ENCODE results near the gene COPZ2.
"Not testable (repeated sequence)": the region's sequence is repeated elsewhere in the genome, so short reads cannot be mapped to it uniquely, and the experiment has no call there.

Gene COPZ2

GRCh38 chr17:48027322-48027981 is 10.1 kb downstream of the COPZ2 start:
- DNase-seq, result no peak

GRCh38 chr17:48026502-48027321 is 10.9 kb downstream of the COPZ2 start:
- peak; percentile 95 for DNase-seq

DNA sequence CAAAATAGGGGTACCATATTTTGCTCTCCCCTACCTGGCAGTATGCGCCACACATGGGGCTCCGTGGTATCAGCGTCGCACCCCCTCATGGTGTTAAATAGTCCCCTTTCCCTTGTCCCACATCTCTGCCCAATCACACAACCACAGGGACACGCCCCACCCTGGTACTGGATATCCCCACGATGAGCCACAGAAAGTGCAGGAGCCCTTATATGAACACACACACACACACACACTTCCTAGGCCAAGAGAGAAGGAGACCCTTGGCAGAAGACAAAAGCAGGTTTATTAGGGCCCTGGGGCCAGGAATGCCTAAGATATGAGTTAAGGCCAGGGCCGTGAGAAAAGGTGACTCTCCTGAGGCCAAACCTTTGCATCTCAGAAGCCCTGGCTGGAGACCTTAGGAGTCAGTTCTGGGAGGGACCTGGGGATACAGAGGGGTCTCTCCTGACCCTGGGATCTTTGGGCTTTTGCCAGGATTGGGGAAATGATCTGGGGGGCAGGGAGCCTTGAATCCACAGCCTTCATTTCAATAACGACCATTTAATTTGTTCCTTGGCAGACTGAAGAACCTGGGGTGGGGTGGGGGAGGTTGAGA is 11.6 kb downstream of the COPZ2 start:
- DNase-seq, result no peak

DNA sequence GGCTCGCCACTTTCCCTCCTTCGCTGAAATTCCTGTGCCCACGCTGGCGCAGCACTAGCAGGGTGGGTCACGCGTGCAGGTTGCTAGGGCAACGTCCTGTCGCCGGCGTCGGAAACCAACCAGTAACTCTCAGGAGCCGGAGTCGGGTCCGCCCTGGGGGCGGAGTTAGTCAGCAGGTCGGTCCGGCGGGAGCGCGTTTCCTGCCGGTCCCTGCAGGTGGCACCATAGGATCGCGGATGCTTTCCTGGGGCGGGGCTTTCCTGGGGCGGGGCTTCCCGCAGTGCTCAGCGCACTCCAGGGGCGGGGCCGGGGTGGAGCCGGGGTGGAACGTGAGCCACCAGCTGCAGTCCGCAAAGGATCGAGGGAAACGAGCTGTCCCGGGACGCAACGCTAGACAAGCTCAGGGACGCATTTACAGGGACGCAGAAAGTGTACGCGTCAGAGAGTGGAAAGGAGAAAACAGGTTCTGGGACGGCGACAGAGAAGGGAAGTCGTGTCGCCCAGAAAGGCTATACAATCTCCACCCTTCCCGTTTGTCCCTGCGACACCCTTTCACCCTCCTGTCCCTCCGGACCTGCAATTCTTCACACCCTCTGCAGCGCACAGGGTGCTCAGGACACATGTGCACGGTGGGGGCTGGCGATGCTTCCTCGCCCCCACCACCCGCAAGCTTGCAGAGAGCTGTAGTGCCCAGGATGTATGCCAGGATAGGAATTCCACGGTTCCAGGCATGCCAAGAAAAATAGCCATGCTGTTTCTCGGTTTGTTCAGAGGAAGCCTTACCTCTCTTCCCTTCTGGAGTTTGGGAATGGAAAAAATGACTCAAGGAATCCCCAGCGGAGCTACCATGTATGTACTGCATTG is 12.3 kb downstream of the COPZ2 start:
- DNase-seq, result peak; percentile 98

DNA sequence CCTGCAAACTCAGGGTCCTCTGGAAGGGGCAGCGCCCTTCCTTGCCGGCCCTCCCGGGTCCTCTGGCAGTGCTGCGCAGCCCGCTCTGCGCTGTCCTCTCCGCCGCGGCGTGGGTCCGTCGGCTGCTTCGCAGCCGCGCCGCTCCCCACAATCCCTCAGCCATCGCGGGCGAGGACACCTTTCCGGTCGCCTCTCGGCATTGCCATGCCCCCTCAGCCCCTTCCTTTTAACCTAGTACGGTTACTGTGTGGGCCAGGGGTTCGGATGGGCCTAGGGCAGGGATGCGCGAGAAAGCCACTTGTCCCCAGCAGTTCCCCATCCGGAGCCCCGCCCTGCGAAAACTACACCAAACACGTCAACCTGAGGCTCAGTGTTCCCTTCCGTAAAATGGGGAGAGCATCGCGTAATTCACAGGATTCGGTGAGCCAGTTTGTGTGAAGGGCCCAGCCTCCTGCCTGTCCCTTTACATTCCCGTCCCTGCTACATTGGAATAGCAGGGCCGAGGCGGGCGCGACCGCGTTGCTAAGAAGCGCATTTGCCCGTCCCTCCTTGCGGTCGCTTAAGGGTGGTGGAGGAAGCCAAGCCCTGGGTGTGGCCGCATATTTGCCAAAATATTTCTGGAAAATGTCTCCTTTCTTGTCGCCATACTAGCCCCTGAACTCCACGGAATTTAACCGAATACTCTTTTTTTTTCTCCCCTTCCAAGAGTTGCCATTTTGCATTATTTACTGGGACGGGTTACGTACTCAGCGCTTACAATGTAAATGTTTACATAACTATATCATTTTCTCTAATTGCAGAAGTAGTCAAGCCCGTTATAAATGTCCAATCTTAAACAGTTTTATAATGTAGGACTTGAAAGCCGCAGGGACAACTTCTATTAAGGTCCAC is 13.2 kb downstream of the COPZ2 start:
- DNase-seq, result peak; percentile 95

DNA sequence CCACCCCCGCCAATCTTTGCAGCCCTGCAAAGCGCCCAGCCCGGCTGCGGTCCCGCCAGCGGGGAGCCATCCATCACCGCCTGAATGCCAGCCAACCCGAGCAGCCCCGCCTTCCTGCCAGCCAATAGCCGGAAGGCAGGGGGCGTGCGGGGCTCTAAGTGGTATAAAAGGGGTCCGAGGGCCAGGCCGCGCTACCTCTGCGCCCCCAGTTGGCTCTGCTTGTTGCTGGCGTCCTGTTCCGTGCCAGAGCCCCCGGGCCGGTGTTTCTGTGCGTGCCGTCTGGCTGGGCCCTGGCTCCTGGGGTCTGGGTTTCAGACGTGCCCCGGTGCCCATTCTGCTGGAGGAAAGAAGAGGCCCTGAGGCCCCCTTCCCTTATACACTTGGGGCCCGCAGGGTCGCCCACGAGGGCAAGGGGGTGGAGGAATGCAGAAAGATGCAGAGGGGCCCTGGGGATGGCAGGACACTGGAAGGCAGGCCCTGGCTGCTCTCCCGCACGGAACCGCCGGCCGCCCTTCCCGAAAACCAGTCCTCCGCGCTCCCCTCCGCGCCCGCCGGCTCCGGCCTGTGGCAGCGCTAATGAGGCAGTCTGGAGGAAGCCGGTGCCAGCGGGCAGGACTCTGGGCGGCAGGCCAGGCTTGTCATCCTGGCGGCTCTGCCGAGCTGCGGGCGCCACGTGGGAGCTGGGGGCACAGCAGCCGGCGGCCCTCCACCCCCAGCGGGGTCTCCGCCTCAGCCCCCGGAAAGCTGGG is 14.0 kb downstream of the COPZ2 start:
- peak; percentile 94 for DNase-seq

- no peak for DNase-seq
Observed at GRCh38 chr17:48022901-48023300, 14.7 kb downstream of the COPZ2 start.

GRCh38 chr17:48021934-48022333 is 15.7 kb downstream of the COPZ2 start:
- DNase-seq, result no peak

GRCh38 chr17:48017817-48018158 is 19.8 kb downstream of the COPZ2 start:
- not testable (repeated sequence) for DNase-seq

DNA sequence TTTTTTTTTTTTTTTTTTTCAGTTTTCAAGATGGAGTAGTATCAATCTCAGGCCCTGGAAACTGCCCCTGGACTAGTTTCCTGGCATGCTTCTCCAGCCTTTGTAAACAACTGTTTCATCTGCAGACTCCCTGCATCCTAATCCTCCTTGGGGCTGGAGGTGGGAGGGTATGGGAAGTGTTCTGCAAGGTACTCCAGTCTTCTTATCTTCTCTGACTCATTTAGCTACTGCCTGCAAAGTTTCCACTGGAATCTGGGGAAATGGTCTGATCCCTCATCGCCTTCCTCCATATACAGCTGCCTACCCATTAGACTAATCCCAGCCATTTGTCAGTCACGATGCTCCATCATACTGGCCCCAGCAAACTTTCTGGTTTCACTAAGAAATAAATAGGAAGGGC is 21.5 kb downstream of the COPZ2 start:
- DNase-seq, result no peak

DNA sequence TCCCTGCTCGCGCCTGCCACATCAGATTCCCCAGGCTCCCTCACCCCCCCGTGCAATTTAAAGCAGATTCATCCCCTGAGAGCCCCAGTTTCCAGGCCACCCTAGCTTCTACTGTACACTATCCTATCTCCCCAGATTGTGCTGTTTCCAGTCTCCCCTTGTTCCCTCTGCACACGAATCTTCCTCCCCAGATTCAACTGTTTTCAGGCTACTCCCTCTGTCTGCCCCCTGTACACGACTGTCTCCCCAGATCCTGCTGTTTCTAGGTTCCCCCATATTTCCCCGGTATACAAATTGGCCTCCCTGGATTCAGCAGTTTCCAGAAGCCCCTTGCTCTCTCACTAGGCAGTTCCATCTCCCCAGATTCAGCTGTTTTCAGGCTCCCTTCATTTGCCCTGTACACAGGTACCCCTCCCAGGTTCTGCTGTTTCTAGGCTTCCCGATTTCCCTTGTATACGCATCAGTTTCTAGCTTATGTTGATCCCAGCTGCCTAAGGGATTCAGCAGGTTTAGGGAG is 22.9 kb downstream of the COPZ2 start:
- DNase-seq, result no peak

GRCh38 chr17:48013876-48014594 is 23.6 kb downstream of the COPZ2 start:
- no peak for DNase-seq

DNA sequence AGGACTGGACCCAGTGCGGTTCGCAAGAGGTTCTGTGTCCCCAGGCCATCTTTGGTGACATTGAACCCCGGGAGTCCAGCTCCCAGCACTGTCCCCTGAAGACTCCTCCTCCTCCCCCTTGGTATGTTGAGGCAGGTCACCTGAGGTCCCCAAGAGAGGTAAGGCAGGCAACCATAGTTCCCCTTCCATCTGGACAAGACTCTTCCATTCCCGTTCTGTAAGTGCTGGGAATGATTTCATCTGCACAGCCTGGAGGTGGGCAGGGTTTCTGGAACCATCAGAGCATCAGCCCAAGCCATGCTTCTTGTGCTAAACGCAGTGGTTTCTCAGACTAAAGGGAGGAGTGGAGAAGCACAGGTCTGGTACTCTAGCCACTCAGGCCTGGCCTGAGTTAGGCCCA is 24.9 kb downstream of the COPZ2 start:
- DNase-seq, result no peak

DNA sequence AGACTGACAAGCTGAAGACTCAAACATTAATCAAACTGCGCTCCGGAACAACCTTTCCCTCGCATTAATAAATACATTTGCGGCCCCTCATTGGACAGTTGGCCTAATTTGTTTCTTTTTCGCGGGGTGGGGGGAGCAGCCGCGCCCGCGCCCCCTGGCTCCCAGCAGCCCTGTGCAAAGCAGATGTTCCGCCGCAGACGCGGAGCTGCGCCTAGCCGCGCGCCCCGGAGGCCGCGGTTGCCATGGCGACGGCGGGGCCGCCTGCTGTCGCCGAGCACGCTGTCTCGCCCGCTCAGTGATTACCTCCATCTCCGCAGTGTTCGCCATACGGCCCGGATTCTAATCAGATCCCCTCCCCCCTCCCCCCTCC is 25.5 kb downstream of the COPZ2 start:
- peak; percentile 72 for DNase-seq

DNA sequence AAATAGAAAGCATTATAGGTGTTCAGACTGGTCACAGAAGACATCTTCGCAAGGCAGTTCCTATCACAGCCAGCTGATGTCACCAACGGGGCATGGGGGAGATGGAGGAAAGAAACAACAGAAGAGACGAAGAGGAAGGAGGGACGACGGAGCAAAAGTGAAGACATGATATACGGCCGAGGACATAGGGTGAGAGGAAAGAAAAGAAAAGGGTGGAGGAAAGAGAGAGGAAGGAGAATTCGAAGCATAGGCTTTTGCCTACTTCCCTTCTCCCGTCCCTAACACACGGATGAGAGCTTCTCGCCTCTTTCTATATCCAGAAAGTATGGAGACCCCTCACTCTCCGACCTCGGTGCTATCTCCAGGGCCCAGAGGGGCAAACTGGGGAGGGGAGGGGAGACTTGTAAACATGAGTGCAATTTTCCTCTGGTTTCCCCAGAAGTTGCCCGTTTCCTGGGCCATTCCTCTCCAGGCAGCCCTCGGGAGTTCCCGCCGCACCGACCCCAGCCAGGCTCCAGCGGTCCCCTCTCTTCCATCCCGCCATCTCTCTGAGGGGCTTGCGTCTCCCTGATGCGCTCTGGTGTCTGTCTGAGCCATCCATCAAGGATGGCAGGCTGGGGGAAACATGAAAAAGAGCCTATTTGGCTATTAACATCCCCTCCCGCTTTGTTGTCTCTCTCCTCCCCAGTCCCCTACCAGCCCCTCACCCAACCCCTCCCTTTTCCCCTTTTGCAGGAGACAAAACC is 26.0 kb downstream of the COPZ2 start:
- peak; percentile 82 for DNase-seq

DNA sequence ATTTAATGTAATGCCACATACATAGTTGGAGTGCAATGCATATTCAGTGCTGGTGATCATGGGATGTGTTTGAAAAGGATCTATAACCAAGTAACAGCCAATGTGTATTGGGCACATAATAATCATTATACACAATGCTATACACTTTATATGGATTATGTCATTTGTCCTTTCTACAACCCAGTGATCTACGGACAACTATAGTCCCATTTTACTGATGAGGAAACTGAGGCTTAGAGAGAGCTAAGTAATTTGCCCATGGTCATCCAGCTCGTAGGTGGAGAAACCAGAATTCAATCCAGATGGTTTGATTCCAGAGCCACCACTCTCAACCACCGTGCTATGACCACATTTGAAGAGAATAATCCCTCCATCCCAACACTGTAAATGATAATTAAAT is 27.4 kb downstream of the COPZ2 start:
- DNase-seq, result no peak

DNA sequence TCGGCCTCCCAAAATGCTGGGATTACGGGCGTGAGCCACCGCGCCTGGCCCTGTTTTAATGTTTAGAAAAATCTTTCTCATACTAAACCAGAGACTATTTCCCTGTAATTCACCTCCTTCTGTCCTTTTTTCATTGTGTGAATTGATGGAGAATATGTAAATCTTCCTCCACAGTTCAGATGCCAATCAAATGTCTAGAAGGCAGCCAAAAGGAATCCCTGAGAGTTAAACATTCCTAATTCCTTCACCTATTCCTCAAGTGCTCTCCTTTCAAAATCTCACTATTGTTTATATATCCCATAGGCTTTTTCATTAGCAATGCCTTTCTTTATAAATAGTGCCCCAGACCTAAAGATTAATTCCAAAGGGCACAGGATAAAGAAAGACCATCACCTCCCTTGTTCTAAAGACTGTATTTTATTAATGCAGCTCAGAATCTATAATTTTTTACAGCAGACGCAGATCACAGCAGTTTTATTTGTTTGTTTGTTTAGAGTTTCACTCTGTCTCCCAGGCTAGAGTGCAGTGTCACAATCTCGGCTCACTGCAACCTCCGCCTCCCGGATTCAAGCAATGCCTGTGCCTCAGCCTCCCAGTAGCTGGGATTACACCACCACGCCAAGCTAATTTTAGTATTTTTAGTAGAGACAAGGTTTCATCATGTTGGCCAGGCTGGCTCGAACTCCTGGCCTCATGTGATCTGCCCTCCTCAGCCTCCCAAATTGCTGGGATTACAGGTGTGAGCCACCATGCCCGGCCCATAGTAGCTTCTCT is 30.5 kb downstream of the COPZ2 start:
- no peak for DNase-seq

- no peak for DNase-seq
Observed at GRCh38 chr17:48004983-48005382, 32.6 kb downstream of the COPZ2 start.

Data from hematopoietic multipotent progenitor cell treated with erythropoietin and hydrocortisone succinate and interleukin-3 and kit ligand, for 6 days (in vitro differentiated cells).